Right renal pelvis (tissue), 4 donors: Measurements from ENCODE around the gene SLC38A8. TPM values are rescaled to one million over a fixed set of nuclear protein-coding genes. Genes with fewer than 3 reads are reported as not detected.
A peak's percentile ranks its signal among the peaks of the same experiment; 100 is the strongest.

ENCODE experiments used
- DNase-seq, 4 donors: peaks; one replicate each; pipeline ENCODE4 v3.0.0-alpha.2; 2013; ENCODE audit warnings: low read depth in 4 of 4, low spot score in 3 of 4, missing footprints in 1 of 4
- polyA plus RNA-seq, 4 donors: library from polyadenylated mRNA; unstranded; fragments of 120-200 nt; gene quantifications; one replicate each; pipeline ENCODE4 v1.2.1, GENCODE V29; 2013; ENCODE audit not compliant: insufficient read length in 4 of 4

Gene SLC38A8
- polyA plus RNA-seq, 4 donors, result 0.27 TPM; not detected in 3

- DNase-seq, result no peak
These were observed 26.3 kb upstream of the SLC38A8 start for GRCh38 chr16:84068783-84069462.

GRCh38 chr16:84068041-84068440 is 25.4 kb upstream of the SLC38A8 start:
- DNase-seq, result no peak

GRCh38 chr16:84067640-84068039 is 25.0 kb upstream of the SLC38A8 start:
- DNase-seq, result no peak

- DNase-seq, result peak in 1 of 4 donors; percentile 32
These were observed 23.0 kb upstream of the SLC38A8 start for GRCh38 chr16:84065536-84066132.

GRCh38 chr16:84063980-84064379 is 21.4 kb upstream of the SLC38A8 start:
- no peak for DNase-seq

GRCh38 chr16:84062734-84063640 is 20.4 kb upstream of the SLC38A8 start:
- DNase-seq, result peak in 1 of 4 donors; percentile 39

- no peak for DNase-seq
These were observed 18.7 kb upstream of the SLC38A8 start for GRCh38 chr16:84061236-84061819.

- no peak for DNase-seq
These were observed 17.6 kb upstream of the SLC38A8 start for GRCh38 chr16:84059946-84060901.

- no peak for DNase-seq
These were observed 16.5 kb upstream of the SLC38A8 start for GRCh38 chr16:84059111-84059510.

- DNase-seq, result no peak
These were observed 16.1 kb upstream of the SLC38A8 start for GRCh38 chr16:84058664-84059063.

GRCh38 chr16:84058211-84058610 is 15.6 kb upstream of the SLC38A8 start:
- DNase-seq, result no peak

GRCh38 chr16:84056933-84057332 is 14.3 kb upstream of the SLC38A8 start:
- DNase-seq, result no peak

GRCh38 chr16:84055801-84056634 is 13.4 kb upstream of the SLC38A8 start:
- no peak for DNase-seq

- no peak for DNase-seq
These were observed 12.8 kb upstream of the SLC38A8 start for GRCh38 chr16:84055366-84055765.

- no peak for DNase-seq
These were observed 12.3 kb upstream of the SLC38A8 start for GRCh38 chr16:84054916-84055315.

- DNase-seq, result no peak
These were observed 11.7 kb upstream of the SLC38A8 start for GRCh38 chr16:84054271-84054670.

GRCh38 chr16:84053237-84053636 is 10.6 kb upstream of the SLC38A8 start:
- DNase-seq, result no peak

GRCh38 chr16:84052071-84052622 is 9.6 kb upstream of the SLC38A8 start:
- DNase-seq, result no peak

GRCh38 chr16:84050316-84050715 is 7.7 kb upstream of the SLC38A8 start:
- no peak for DNase-seq
